OCI-LY1 (cell line): ENCODE data around the gene EIF4E1B.

Source experiments
- CTCF ChIP-seq: fragments of 200-600 bp; sonication (generic), shearing (Covaris generic); IDR thresholded peaks from 2 replicates; pipeline ENCODE4 v1.5.1; 2017; ENCODE audit warnings: mild to moderate bottlenecking, antibody characterized with exemption, low read length, moderate library complexity, mixed read lengths
- EZH2 ChIP-seq: fragments of 200-600 bp; sonication (generic), shearing (Covaris generic); IDR thresholded peaks from 2 replicates; pipeline ENCODE4 v1.8.0; 2017; ENCODE audit warnings: borderline replicate concordance, mixed run types, mild to moderate bottlenecking, antibody characterized with exemption, low read length, moderate library complexity, mixed read lengths

GRCh38 chr5:176633598-176633997 lies 3.1 kb downstream of the EIF4E1B start:
- TF ChIP-seq CTCF (no peak), EZH2 (no peak)
